OCI-M1 (cell line): ENCODE data around the gene MAP4K1.
"Not testable (repeated sequence)": the region's sequence is repeated elsewhere in the genome, so short reads cannot be mapped to it uniquely, and the experiment has no call there.

Experiments
- DNase-seq: peaks from one replicate; lab custom pipeline; 2025; lab: John Stamatoyannopoulos, UW

MAP4K1 gene

GRCh38 chr19:38650911-38651584, 33.3 kb upstream of the MAP4K1 start:
- DNase-seq: peak; percentile 35

GRCh38 chr19:38650172-38650775, 32.5 kb upstream of the MAP4K1 start:
- DNase-seq: peak; percentile 52

GRCh38 chr19:38649305-38650171, 31.8 kb upstream of the MAP4K1 start:
- peak; percentile 52 for DNase-seq

- peak; percentile 35 for DNase-seq
These were observed 31.1 kb upstream of the MAP4K1 start for GRCh38 chr19:38648769-38649304.

GRCh38 chr19:38647966-38648768, 30.4 kb upstream of the MAP4K1 start:
- peak; percentile 57 for DNase-seq

GRCh38 chr19:38647368-38647965, 29.7 kb upstream of the MAP4K1 start, which contains the start of gene ACTN4:
TSS of gene ACTN4 (plus strand) at chr19:38647649. CDS start at chr19:38647746, 97 bp downstream.
- DNase-seq: peak; percentile 99

GRCh38 chr19:38644719-38645118, 27.0 kb upstream of the MAP4K1 start:
- no peak for DNase-seq

- no peak for DNase-seq
These were observed 24.4 kb upstream of the MAP4K1 start for GRCh38 chr19:38642176-38642575.

- no peak for DNase-seq
These were observed 22.6 kb upstream of the MAP4K1 start for GRCh38 chr19:38640368-38640767.

GRCh38 chr19:38639679-38640078, 21.9 kb upstream of the MAP4K1 start:
- no peak for DNase-seq

- DNase-seq: no peak
These were observed 20.7 kb upstream of the MAP4K1 start for GRCh38 chr19:38638461-38638860.

- no peak for DNase-seq
These were observed 18.0 kb upstream of the MAP4K1 start for GRCh38 chr19:38635483-38636399.

GRCh38 chr19:38634757-38635482, 17.2 kb upstream of the MAP4K1 start:
- DNase-seq: peak; percentile 87

- DNase-seq: no peak
These were observed 14.9 kb upstream of the MAP4K1 start for GRCh38 chr19:38632476-38633213.

GRCh38 chr19:38631811-38632475, 14.2 kb upstream of the MAP4K1 start:
- not testable (repeated sequence) for DNase-seq

GRCh38 chr19:38631301-38631700, 13.5 kb upstream of the MAP4K1 start:
- DNase-seq: not testable (repeated sequence)

GRCh38 chr19:38629568-38629967, 11.8 kb upstream of the MAP4K1 start:
- no peak for DNase-seq

- DNase-seq: no peak
These were observed 8.6 kb upstream of the MAP4K1 start for GRCh38 chr19:38626401-38626800.
